GM23338 (cell line): ENCODE data around the gene NT5C1A.

Source experiments
- EZH2phosphoT487 ChIP-seq: fragments of 200-600 bp; sonication (generic); IDR thresholded peaks from one replicate; pipeline ENCODE4 v1.8.1; 2018; ENCODE audit warnings: antibody characterized with exemption; ENCODE audit not compliant: unreplicated experiment
- TF ChIP-seq, protein P1 (sequence below), 2 experiments: fragments of 200-600 bp in 1 of 2; sonication (generic) in 1 of 2; conservative IDR thresholded peaks; 2 replicates each; pipeline versions ENCODE4 v1.5.1 to v1.6.1; 2016 to 2017; ENCODE audit warnings: antibody characterized with exemption in 2 of 2, low read depth in 2 of 2, mild to moderate bottlenecking in 2 of 2, moderate library complexity in 1 of 2

DNA sequence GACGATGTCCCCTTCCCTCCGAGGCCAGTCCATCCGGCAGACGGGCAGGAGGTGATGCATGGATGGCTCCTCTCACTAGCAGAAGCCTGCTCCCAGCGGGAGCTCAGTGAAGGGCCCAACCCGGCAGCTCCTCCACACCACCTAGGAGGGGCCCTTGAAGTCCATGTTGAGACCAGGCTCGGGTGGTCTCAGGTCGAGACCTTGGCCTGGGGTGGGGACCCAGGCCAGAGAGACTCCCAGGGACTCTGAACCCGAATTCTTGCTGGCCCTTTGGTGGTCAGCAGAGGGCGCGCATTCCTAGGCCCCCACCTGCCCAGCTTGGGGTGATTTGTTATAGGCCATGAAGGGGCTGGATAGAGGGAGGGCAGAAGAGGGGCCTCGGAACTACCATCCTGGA is 642 bp upstream of the NT5C1A start:
- TF ChIP-seq, protein P1, sequence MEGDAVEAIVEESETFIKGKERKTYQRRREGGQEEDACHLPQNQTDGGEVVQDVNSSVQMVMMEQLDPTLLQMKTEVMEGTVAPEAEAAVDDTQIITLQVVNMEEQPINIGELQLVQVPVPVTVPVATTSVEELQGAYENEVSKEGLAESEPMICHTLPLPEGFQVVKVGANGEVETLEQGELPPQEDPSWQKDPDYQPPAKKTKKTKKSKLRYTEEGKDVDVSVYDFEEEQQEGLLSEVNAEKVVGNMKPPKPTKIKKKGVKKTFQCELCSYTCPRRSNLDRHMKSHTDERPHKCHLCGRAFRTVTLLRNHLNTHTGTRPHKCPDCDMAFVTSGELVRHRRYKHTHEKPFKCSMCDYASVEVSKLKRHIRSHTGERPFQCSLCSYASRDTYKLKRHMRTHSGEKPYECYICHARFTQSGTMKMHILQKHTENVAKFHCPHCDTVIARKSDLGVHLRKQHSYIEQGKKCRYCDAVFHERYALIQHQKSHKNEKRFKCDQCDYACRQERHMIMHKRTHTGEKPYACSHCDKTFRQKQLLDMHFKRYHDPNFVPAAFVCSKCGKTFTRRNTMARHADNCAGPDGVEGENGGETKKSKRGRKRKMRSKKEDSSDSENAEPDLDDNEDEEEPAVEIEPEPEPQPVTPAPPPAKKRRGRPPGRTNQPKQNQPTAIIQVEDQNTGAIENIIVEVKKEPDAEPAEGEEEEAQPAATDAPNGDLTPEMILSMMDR (conservative IDR thresholded peaks at IDR 0.05; ENCODE audit: low read depth in 2 of 2): peak; percentile 82
- no peak for TF ChIP-seq EZH2phosphoT487
